Non-pigmented ciliary epithelial cell (primary cell): Measurements from ENCODE around the gene EPC2.
"Not testable (repeated sequence)": the region's sequence is repeated elsewhere in the genome, so short reads cannot be mapped to it uniquely, and the experiment has no call there.

Experiments
- DNase-seq: peaks from one replicate; pipeline ENCODE4 v3.0.0-alpha.2; 2010; ENCODE audit warnings: low read depth

Gene EPC2

DNA sequence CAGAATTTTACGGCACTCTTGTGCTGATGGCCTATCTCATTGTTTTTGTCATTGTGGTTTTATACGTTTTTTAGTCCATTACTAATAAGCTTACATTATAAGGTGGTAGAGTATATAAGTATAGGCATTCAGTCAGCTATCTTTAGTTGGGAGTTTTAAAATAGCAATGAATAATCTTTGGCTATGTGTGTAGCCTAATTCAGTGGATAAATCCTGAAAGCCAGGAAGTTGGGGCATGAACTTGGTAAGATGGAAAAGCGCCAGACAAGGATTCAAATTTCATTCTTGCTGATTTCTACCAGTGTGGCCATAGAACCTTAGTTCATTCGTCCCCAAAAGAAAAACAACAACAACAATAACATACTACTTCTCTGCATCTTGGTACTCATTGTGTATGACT is 31.2 kb downstream of the EPC2 start:
- no peak for DNase-seq

GRCh38 chr2:148678302-148679179 is 34.0 kb downstream of the EPC2 start:
- not testable (repeated sequence) for DNase-seq

- DNase-seq = no peak
Measured at GRCh38 chr2:148680462-148680861, 35.9 kb downstream of the EPC2 start.

- no peak for DNase-seq
Measured at GRCh38 chr2:148681443-148681842, 36.9 kb downstream of the EPC2 start.

- not testable (repeated sequence) for DNase-seq
Measured at GRCh38 chr2:148681862-148682261, 37.3 kb downstream of the EPC2 start.

- no peak for DNase-seq
Measured at GRCh38 chr2:148684507-148684906, 40.0 kb downstream of the EPC2 start.

GRCh38 chr2:148687543-148687942 is 43.0 kb downstream of the EPC2 start:
- no peak for DNase-seq

DNA sequence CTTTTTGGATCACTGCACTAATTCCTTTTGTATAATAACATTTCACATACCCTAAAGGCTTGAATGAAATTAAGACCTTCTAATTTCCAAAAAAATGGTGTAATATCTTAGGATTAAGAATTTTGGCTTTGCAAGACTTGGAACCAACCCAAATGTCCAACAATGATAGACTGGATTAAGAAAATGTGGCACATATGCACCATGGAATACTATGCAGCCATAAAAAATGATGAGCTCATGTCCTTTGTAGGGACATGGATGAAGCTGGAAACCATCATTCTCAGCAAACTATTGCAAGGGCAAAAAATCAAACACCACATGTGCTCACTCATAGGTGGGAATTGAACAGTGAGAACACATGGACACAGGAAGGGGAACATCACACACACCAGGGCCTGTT is 43.5 kb downstream of the EPC2 start:
- not testable (repeated sequence) for DNase-seq

DNA sequence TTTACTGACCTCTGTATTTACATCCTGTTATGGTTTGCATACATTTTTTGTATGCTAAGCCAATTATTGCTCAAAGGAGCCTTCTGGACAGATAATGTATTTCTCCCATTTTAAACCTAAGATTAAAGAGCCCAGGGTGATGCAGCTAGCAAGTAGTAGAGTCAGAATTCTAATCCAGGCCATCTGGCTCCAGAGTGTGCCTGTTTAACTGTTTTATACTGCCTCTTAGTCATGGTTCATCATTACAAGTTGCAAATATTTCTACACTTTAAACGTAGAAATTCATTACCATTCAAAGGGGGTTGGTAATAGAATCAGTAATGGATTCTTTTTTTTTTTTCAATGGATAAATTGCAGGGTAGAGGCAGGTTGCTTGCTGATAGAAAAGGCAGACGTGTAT is 52.4 kb downstream of the EPC2 start:
- DNase-seq = no peak

GRCh38 chr2:148699830-148700229 is 55.3 kb downstream of the EPC2 start:
- no peak for DNase-seq

GRCh38 chr2:148701039-148701438 is 56.5 kb downstream of the EPC2 start:
- no peak for DNase-seq

DNA sequence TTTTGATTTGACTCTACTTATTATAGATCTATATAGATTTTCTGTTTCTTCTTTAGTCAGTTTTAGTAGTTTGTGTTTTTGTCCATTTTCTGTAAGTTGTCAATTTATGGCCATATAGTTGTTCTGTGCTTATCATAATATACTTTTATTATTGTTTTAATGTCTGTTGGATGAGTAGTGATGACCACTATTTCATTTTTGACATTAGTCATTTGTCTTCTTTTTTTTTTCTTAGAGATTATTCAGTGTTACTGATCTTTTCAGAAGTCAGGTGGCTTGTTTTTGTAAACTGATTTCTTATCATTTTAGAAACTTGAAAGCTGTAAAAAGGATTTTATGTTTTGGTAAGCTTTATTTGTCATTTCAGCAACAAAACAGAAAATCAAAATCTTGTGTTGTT is 57.3 kb downstream of the EPC2 start:
- DNase-seq = no peak

- no peak for DNase-seq
Measured at GRCh38 chr2:148702475-148702874, 57.9 kb downstream of the EPC2 start.

- no peak for DNase-seq
Measured at GRCh38 chr2:148704247-148704646, 59.7 kb downstream of the EPC2 start.

DNA sequence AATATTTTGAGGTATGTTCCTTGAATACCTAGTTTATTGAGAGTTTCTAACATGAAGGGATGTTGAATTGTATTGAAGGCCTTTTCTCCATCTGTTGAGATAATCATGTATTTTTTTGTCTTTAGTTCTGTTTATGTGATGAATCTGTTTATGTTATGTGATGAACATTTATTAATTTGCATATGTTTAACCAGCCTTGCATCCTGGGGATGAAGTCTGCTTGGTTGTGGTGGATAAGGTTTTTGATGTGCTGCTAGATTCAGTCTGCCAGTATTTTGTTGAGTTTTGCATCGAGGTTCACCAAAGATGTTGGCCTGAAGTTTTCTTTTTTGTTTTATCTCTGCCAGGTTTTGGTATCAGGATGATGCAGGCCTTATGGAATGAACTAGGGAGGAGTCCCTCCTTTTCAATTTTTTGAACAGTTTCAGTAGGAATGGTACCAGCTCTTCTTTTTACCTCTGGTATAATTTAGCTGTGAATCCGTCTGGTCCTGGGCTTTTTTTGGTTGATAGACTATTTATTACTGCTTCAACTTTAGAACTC is 71.9 kb downstream of the EPC2 start:
- no peak for DNase-seq

GRCh38 chr2:148718039-148718438 is 73.5 kb downstream of the EPC2 start:
- DNase-seq = no peak

- DNase-seq = no peak
Measured at GRCh38 chr2:148719195-148719749, 74.7 kb downstream of the EPC2 start.

GRCh38 chr2:148719941-148720436 is 75.4 kb downstream of the EPC2 start:
- no peak for DNase-seq

GRCh38 chr2:148720501-148721001 is 76.0 kb downstream of the EPC2 start:
- DNase-seq = no peak

DNA sequence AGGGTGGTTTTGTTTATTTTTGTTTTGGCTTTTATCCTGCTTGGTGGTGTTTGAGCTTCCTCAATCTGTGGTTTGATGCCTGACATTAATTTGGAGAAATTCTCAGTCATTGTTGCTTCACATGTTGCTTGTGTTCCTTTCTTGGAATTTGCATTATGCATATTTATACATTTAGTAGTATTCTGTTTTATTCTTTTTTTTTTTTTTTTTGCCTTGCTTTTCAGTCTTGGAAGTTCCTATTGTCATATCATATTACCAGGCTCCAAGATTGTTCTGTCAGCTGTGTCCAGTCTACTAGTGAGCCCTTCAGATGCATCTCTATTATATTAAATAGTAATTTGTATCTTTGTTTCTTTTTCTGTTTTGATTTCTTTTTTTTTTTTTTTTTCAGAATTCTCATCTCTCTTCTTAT is 77.0 kb downstream of the EPC2 start:
- no peak for DNase-seq

GRCh38 chr2:148721991-148722777 is 77.6 kb downstream of the EPC2 start:
- no peak for DNase-seq

- no peak for DNase-seq
Measured at GRCh38 chr2:148725564-148725963, 81.0 kb downstream of the EPC2 start.
